Ascending aorta (tissue), 2 donors: ENCODE measurements around the gene RAPSN. TPM values are rescaled to one million over a fixed set of nuclear protein-coding genes. Genes with fewer than 3 reads are reported as not detected.

Source experiments
- DNase-seq, 2 donors: peaks; one replicate each; pipeline ENCODE4 v3.0.0-alpha.2; 2019; ENCODE audit warnings: low spot score in 2 of 2
- H3K27ac ChIP-seq, 2 donors: fragments of 200-600 bp; sonication (generic); one replicate each; pipeline ENCODE4 v1.5.1; 2016 to 2017; ENCODE audit warnings: mild to moderate bottlenecking in 1 of 2
- H3K27me3 ChIP-seq: fragments of 200-600 bp; sonication (generic); one replicate; pipeline ENCODE4 v1.5.1; 2017
- H3K36me3 ChIP-seq, 2 donors: fragments of 200-600 bp; sonication (generic); one replicate each; pipeline ENCODE4 v1.5.1; 2016
- H3K4me1 ChIP-seq, 2 donors: fragments of 200-600 bp; sonication (generic); one replicate each; pipeline ENCODE4 v1.5.1; 2016 to 2017; ENCODE audit warnings: mild to moderate bottlenecking in 1 of 2
- H3K4me3 ChIP-seq, 2 donors: fragments of 200-600 bp; sonication (generic); one replicate each; pipeline ENCODE4 v1.5.1; 2016 to 2017; ENCODE audit warnings: mild to moderate bottlenecking in 1 of 2
- H3K9me3 ChIP-seq, 2 donors: fragments of 200-600 bp; sonication (generic); one replicate each; pipeline ENCODE4 v1.5.1; 2016
- intact Hi-C: fragments of 100-400 bp; cut with DNase I; formaldehyde crosslinking; loops from one replicate; pipeline ENCODE4 v1.15.1; 2023
- total RNA-seq: library from RNA; depleted of rRNA; stranded (reverse); fragments of >200 nt; gene quantifications from one replicate; pipeline ENCODE4 v1.1.0, GENCODE V29; 2016
- TF ChIP-seq, protein P1 (sequence below), 3 experiments: fragments of 200-600 bp in 2 of 3; fragments of 450-650 bp in 1 of 3; sonication (generic) in 2 of 3; IDR thresholded peaks; one replicate each; pipeline ENCODE4 v1.5.1; 2016 to 2019; ENCODE audit warnings: antibody characterized with exemption in 3 of 3, mild to moderate bottlenecking in 1 of 3, moderate library complexity in 1 of 3

Gene RAPSN
- total RNA-seq, 1 donor from 2014 or later = not detected

DNA sequence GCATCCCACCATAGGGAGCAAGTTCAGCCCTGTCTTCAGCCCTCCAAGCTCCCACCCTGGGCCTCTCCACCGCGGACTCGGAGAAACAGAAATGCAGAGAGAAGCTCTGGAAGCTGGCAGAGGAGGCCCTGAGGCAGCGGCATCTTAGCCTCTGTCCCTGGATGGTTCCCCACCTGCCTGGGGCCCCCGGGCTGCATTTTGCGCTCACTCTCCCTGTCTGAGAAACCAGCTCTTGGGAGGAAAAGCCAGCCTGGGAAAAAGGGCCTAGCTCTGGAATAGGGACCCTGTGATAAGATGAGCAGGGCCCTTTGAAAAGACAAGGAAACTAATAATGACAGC, 58.5 kb downstream of the RAPSN start:
- H3K27me3 ChIP-seq = no peaks in the 10 kb centered on the region

DNA sequence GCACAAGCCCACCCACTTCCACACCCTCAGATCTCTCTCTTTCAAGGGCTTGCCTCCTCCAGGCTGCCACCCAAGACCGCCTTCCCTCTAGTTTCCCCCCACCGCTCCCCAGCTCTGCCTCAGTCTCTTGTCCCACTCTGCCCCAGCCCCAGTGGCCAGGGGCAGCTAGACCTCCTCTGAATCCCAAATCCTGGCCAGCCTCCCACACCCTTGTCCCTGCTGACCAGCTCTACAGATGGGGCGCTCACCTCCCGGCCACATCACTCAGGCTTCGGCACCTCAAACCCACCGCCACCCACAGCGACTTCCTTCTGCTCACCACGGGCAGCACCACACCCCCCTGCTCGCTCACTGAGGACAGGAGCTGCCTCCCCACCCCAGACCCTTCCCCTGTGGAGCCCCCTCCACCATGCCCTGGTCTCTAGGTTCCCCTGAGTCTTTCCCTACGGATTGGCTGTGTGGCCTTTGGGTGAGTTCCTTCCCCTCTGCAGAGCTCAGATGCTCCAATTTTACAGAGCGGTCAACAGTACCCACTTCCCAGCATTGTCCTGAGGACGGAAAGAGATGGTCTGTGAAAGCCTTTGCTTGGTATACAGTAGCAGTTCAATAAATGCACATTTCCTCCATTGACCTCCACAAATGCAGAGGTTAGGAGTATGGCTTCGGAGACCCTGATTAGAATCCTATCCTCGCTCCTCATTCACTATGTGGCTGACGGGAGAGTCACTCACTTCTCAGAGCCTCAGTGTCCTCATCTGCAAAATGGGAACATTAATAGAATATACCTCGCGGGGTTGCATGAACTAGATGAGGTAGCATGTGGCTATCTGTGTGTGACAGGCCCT, 59.1 kb downstream of the RAPSN start:
- no peaks in the 10 kb centered on the region for H3K9me3 ChIP-seq
- no peak overlapping the region for H3K27ac ChIP-seq
- H3K4me1 ChIP-seq = no peaks in the 10 kb centered on the region
- no peaks in the 10 kb centered on the region for H3K36me3 ChIP-seq
- no peak overlapping the region for H3K4me3 ChIP-seq
- intact Hi-C loops = no loop called here
- TF ChIP-seq, protein P1, sequence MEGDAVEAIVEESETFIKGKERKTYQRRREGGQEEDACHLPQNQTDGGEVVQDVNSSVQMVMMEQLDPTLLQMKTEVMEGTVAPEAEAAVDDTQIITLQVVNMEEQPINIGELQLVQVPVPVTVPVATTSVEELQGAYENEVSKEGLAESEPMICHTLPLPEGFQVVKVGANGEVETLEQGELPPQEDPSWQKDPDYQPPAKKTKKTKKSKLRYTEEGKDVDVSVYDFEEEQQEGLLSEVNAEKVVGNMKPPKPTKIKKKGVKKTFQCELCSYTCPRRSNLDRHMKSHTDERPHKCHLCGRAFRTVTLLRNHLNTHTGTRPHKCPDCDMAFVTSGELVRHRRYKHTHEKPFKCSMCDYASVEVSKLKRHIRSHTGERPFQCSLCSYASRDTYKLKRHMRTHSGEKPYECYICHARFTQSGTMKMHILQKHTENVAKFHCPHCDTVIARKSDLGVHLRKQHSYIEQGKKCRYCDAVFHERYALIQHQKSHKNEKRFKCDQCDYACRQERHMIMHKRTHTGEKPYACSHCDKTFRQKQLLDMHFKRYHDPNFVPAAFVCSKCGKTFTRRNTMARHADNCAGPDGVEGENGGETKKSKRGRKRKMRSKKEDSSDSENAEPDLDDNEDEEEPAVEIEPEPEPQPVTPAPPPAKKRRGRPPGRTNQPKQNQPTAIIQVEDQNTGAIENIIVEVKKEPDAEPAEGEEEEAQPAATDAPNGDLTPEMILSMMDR (IDR thresholded peaks at IDR 0.05) = no peak
- no peak for DNase-seq
- H3K27me3 ChIP-seq = no peaks in the 10 kb centered on the region

More for the DNA sequence above, 58.5 kb downstream of the RAPSN start:
- Histone ChIP-seq H3K36me3 (no peaks in the 10 kb centered on the region), H3K4me1 (no peaks in the 10 kb centered on the region), H3K9me3 (no peaks in the 10 kb centered on the region), H3K27ac (no peak overlapping the region), H3K4me3 (no peak overlapping the region)
- no peak for DNase-seq
- intact Hi-C loops = no loop called here
- TF ChIP-seq, protein P1 (IDR thresholded peaks at IDR 0.05) = no peak

DNA sequence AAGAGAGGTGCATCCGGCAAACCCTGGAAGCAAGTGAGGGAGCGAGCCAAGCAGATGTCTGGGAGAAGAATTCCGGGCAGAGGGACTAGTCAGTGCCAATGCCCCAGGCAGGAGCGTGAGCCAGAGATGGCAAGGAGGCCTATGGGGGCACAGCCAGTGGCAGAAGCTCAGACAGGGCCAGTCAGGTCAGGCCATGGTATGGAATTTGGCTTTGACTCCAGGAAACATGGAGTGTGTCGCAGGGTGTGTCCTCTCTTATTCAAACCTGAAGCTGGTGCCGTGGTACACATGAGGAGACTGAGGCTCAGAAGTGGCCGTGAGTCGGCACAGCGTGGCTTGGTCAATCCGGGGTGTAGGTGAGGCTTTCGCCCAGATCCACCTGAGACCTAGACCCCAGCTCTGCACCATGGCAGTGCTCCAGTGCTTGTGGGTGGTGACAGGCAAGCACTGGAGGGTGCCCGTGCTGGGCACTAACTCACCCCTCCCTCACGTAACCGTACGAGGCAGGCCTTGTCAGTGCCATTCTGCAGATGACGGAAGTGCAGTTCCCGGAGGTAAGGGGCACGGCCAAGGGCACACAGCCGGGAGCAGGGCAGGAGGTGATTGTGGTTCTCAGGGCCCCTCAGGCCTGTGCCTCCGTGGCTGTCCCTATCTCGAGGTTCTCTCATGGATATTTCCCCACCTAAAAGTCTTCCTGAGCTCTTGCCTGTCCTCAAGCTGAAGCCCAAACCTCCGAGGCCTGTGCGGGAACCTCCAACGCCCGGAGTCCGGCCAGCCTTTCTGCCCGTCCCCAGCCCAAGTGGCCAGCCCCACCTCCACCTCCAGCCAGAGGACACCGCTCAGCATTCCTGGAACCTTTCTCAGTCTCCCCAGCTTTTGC, 60.0 kb downstream of the RAPSN start:
- Histone ChIP-seq H3K4me3 (no peak overlapping the region), H3K27me3 (no peaks in the 10 kb centered on the region), H3K36me3 (no peaks in the 10 kb centered on the region), H3K9me3 (no peaks in the 10 kb centered on the region), H3K4me1 (no peaks in the 10 kb centered on the region), H3K27ac (no peak overlapping the region)
- intact Hi-C loops = no loop called here
- TF ChIP-seq, protein P1 (IDR thresholded peaks at IDR 0.05) = no peak
- DNase-seq = no peak

DNA sequence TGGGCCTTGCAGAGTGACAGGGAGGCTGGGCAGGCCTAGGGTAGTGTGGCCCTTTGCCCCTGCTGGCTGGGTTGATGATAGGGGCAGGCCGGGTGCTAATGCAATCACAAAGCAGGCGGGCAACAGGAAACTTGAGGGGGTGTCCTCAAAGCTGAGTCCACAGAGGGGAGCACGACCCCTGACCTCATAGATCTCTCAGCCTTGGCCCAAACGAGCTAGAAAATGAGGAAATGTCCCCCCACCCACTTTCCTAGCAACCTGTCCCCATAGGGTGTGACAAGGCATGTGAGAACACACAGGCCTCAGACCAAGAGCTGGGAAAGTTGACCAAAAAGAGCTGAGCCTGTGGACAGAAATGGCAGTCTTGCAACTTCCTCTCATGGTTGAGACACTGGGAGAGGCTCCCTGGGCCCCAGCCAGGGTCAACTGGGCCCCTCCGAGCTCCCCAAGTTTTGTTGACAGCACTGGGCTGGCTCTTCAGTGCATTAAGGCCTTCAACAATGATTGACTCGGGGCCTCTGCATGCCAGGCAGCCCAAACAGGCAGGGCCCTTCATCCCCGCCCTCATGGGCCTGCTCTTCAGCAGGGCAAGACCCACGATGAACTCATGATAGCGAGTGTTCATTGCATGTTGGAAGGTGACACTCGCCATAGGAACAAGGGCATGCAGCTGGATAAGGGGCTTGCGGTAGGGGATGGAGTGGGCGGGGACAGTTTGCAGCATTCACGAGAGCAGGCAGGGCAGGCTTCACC, 60.8 kb downstream of the RAPSN start:
- intact Hi-C loops = no loop called here
- Histone ChIP-seq H3K36me3 (no peaks in the 10 kb centered on the region), H3K27ac (no peak overlapping the region), H3K4me3 (no peak overlapping the region), H3K9me3 (no peaks in the 10 kb centered on the region), H3K4me1 (no peaks in the 10 kb centered on the region), H3K27me3 (no peaks in the 10 kb centered on the region)
- DNase-seq = no peak
- TF ChIP-seq, protein P1 (IDR thresholded peaks at IDR 0.05) = no peak

Other genes starting within 250 kb of the RAPSN start
- gene DDB2, start 234.2 kb downstream of the RAPSN start, total RNA-seq = 22.6 TPM
- gene ACP2, start 200.3 kb downstream of the RAPSN start, total RNA-seq = 63.3 TPM
- gene NR1H3, start 191.1 kb downstream of the RAPSN start, total RNA-seq = 92.4 TPM
- 31.7 TPM for gene MADD, start 179.0 kb downstream of the RAPSN start, total RNA-seq
- gene MYBPC3, start 96.4 kb downstream of the RAPSN start, total RNA-seq = not detected
- 98.2 TPM for gene SPI1, start 70.6 kb downstream of the RAPSN start, total RNA-seq
- 246 TPM for gene SLC39A13, start 40.5 kb downstream of the RAPSN start, total RNA-seq
- gene PSMC3, start 22.7 kb downstream of the RAPSN start, total RNA-seq = 34.8 TPM
- gene CELF1, start 104.0 kb upstream of the RAPSN start, total RNA-seq = 68.9 TPM
- gene PTPMT1, start 116.5 kb upstream of the RAPSN start, total RNA-seq = 215 TPM
- 14.8 TPM for gene KBTBD4, start 129.8 kb upstream of the RAPSN start, total RNA-seq
- 19.9 TPM for gene NDUFS3, start 129.9 kb upstream of the RAPSN start, total RNA-seq
- not detected for gene FAM180B, start 137.5 kb upstream of the RAPSN start, total RNA-seq
- not detected for gene C1QTNF4, start 145.3 kb upstream of the RAPSN start, total RNA-seq
- gene MTCH2, start 193.4 kb upstream of the RAPSN start, total RNA-seq = 55.9 TPM